Gastrocnemius medialis (tissue), 4 donors: Measurements from ENCODE around the gene TMEM132C.

ENCODE experiments used
- POLR2A ChIP-seq, 2 donors: fragments of 450-650 bp; IDR thresholded peaks; one replicate each; pipeline ENCODE4 v1.6.1; 2017; ENCODE audit warnings: antibody characterized with exemption in 2 of 2, mild to moderate bottlenecking in 2 of 2, moderate library complexity in 2 of 2
- TF ChIP-seq, protein P1 (sequence below), 5 experiments: fragments of 450-650 bp in 3 of 5; fragments of 200-600 bp in 2 of 5; sonication (generic) in 2 of 5; IDR thresholded peaks in 4 of 5; conservative IDR thresholded peaks in 1 of 5; 1 replicate in 4 of 5; 2 replicates in 1 of 5; pipeline ENCODE4 v1.5.1; 2016 to 2019; ENCODE audit warnings: antibody characterized with exemption in 5 of 5, mild to moderate bottlenecking in 3 of 5, moderate library complexity in 3 of 5

- TF ChIP-seq, protein P1, sequence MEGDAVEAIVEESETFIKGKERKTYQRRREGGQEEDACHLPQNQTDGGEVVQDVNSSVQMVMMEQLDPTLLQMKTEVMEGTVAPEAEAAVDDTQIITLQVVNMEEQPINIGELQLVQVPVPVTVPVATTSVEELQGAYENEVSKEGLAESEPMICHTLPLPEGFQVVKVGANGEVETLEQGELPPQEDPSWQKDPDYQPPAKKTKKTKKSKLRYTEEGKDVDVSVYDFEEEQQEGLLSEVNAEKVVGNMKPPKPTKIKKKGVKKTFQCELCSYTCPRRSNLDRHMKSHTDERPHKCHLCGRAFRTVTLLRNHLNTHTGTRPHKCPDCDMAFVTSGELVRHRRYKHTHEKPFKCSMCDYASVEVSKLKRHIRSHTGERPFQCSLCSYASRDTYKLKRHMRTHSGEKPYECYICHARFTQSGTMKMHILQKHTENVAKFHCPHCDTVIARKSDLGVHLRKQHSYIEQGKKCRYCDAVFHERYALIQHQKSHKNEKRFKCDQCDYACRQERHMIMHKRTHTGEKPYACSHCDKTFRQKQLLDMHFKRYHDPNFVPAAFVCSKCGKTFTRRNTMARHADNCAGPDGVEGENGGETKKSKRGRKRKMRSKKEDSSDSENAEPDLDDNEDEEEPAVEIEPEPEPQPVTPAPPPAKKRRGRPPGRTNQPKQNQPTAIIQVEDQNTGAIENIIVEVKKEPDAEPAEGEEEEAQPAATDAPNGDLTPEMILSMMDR (IDR thresholded peaks at IDR 0.05 in 4 of 5, conservative IDR thresholded peaks at IDR 0.05 in 1 of 5) = no peak
- TF ChIP-seq POLR2A (IDR thresholded peaks at IDR 0.05) = no peak
Observed at GRCh38 chr12:128603573-128604115, 336.7 kb downstream of the TMEM132C start.
